ENCODE data around the gene ZBTB44.

ZBTB44 gene

GRCh38 chr11:130213143-130213978 is 101.4 kb downstream of the ZBTB44 start:
- peak; percentile 59 for DNase-seq

GRCh38 chr11:130212431-130212961 is 102.2 kb downstream of the ZBTB44 start:
- no peak for DNase-seq

DNA sequence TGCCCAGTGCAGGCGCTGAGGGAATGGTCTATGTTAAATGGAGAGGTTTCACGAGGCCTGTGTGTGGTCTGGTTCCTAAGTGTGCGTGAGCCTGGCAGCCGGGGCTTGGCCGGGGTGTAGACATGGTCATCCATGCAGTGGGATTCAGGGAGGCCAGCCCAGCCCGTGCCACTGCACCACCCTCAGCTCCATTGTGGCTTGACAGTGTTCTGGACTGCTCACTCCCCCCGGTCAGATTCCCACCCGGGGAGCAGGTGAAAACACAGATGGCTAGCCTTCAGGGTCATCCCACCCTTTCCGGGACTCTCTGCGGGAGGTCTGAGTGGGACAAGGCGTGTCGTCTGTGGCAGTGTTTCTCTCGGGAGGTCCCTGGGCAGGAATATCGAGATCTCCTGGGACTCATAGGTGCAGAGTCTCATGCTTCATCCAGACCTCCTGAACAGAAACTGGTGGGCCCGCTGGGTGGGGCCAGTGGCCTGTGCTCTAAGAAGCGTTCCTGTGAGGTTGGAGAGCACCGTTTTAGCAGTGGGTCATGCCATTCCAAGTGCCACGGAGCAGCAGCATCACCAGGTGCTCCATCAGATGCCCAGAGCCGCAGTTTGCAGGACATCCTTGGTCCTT is 102.8 kb downstream of the ZBTB44 start:
- no peak for DNase-seq

GRCh38 chr11:130211144-130211543 is 103.6 kb downstream of the ZBTB44 start:
- no peak for DNase-seq

GRCh38 chr11:130209954-130210854 is 104.5 kb downstream of the ZBTB44 start:
- DNase-seq = no peak

DNA sequence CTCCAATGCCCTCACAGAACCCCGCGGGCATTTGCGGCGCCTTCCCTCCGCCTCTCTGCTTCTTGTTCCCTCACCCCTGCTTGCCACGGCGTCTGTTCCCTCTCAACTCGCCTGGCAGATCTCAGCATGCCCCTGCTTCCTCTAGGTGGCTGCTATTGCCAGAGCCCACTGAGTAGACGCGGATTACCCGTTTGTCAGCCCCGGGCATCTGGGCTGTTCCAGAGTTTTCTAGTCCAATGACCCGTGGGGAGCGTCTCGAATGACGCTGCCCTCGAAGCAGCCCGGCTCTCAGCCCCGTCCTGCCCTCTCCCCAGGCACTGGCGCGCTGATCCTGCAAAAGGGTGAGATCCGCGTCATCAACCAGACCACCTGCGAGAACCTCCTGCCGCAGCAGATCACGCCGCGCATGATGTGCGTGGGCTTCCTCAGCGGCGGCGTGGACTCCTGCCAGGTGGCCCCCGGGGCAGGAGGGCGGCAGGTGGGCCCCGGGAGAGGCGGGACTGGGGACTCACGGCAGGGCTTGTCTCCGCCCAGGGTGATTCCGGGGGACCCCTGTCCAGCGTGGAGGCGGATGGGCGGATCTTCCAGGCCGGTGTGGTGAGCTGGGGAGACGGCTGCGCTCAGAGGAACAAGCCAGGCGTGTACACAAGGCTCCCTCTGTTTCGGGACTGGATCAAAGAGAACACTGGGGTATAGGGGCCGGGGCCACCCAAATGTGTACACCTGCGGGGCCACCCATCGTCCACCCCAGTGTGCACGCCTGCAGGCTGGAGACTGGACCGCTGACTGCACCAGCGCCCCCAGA is 105.4 kb downstream of the ZBTB44 start:
- DNase-seq = no peak

- DNase-seq = no peak
These were observed 106.2 kb downstream of the ZBTB44 start for GRCh38 chr11:130208241-130209127.

- no peak for DNase-seq
These were observed 108.6 kb downstream of the ZBTB44 start for GRCh38 chr11:130206141-130206540.

DNA sequence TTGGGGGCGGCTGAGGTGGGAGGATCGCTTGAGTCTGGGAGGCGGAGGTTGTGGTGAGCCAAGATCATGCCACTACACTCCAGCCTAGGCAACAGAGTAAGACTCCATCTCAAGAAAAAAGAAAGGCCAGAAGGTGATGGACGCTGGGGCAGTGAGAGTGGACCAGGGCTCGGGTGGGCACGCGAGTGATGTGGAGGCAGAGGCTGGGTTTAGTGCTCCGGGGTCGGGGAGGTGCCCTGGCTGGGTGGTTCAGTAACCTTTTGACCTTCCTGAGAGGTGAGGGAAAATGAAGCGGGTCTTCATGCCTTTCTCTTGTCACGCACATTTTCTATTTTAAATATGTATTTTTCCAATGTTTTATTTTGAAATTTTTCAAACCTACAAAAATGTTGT is 110.0 kb downstream of the ZBTB44 start:
- no peak for DNase-seq

- DNase-seq = no peak
These were observed 110.7 kb downstream of the ZBTB44 start for GRCh38 chr11:130203766-130204702.

DNA sequence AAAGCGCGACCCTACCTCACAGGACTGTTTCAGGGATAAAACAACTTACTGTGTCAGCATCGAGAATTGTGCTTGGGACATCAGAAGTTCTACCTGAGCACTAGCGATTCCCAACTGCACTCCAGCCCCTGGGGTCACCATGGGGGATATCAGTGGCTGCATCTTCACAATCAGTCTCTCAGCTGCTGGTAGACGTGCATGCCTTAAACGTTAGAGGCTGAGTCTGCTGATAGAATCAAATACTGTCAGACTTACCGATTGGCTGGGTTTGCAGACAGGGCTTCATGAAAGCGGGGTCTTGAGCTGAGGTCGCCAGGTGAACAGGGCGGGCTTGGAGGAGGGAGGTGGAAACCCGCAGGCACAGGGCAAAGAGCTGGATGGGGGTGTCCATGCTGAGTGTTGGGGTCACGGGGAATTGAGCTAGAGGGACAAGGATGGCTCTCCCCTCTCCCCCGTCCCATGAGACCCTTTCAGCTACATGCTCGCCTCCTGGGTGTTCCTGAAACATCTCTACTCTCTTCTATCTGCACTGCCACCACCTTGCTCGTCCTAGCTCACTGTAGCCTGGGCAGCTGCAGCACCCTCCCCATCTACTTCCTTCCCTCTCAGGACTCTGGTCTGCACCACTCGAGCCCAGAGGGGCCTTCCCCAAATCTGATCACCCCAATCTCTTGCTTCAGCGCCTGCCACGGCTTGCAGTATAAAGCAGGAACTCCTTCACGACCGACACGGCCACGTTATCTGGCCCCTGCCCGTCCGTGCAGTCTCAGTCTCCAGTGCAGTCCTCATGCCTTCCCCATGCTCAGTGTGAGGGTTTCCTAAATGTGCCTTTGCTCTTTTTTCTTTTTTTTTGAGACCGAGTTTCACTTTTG is 111.7 kb downstream of the ZBTB44 start:
- DNase-seq = no peak

GRCh38 chr11:130202009-130202817 is 112.5 kb downstream of the ZBTB44 start:
- DNase-seq = no peak

GRCh38 chr11:130201026-130201425 is 113.7 kb downstream of the ZBTB44 start:
- DNase-seq = no peak

- DNase-seq = no peak
These were observed 114.9 kb downstream of the ZBTB44 start for GRCh38 chr11:130199792-130200191.

GRCh38 chr11:130198964-130199363 is 115.8 kb downstream of the ZBTB44 start:
- DNase-seq = no peak

- no peak for DNase-seq
These were observed 116.4 kb downstream of the ZBTB44 start for GRCh38 chr11:130198292-130198691.

- DNase-seq = no peak
These were observed 117.2 kb downstream of the ZBTB44 start for GRCh38 chr11:130197386-130198035.
